ENCODE measurements around the gene GYPC. TPM values are rescaled to one million over a fixed set of nuclear protein-coding genes. Genes with fewer than 3 reads are reported as not detected.

Gene GYPC
- total RNA-seq, 2 experiments from 2014 or later: 148 to 157 TPM

DNA sequence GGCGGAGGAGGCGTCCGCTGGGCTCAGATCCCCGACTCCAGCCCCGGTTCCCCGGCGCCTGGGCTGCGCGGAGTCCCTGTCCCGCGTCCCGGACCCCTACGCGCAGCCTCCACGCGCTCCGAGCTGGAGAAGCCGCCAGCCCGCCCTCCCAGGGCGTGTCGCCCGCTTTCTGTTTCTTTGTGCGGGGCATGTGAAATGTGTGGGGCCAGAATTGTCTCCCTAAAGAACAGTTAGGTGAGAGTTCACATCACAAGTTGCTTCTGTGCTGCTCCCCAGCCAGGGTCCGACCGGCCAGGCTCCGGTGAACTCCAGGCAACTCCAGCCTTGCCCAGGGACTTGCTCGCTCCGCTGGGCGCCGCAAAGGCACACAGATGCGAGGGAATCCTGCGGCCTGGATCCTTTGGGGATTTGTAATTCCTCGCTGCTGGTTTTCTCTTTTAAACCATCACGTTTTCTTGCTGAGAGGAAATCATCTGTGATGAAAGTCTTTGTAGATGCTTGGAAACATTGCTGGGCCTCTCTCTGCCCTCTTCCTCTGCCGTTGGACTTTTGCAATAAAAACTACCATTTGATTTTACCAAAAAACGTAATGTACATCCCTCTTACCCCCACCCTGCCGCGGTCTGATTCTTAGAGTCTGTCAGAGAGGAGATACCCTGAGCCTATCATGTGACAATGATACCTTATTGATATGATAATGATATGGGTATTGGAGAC, 631 bp downstream of the GYPC start:
- Mint-ChIP-seq H3K4me3 (peak overlapping the region; percentile 100), H3K9me3 (no peaks in the 10 kb centered on the region), H3K36me3 (ENCODE audit: low read depth) (peaks cover 38% of the 10 kb centered on the region), H3K27ac (peak overlapping the region; percentile 98), H3K27me3 (no peaks in the 10 kb centered on the region), H3K4me1 (ENCODE audit: low read depth) (peaks cover 66% of the 10 kb centered on the region)
- peak in 10 of 14 experiments; percentile 30 to 61 (median 42) for DNase-seq
- intact Hi-C loops (cut with DNase I, micrococcal nuclease): loop anchor here (1.0 to 10.0 kb wide), 7 partner anchors 106 to 1668 kb away; no protein-coding TSS in a partner anchor
- Histone ChIP-seq H3K4me3 (ENCODE audit: low read length) (peak overlapping the region; percentile 86), H3K4me1 (ENCODE audit: insufficient read depth, low read length) (peaks cover 54% of the 10 kb centered on the region), H3K27ac (ENCODE audit: low read depth in 1 of 2, low read length in 2 of 2) (peak overlapping the region; percentile 80 to 81), H3K27me3 (ENCODE audit: control insufficient read depth in 1 of 2, insufficient read depth in 2 of 2, low read length in 2 of 2) (no peaks in the 10 kb centered on the region), H3K9me3 (ENCODE audit: control insufficient read depth in 1 of 2, insufficient read depth in 1 of 2, low read length in 2 of 2) (no peaks in the 10 kb centered on the region), H3K36me3 (ENCODE audit: insufficient read depth, low read length) (peaks cover 6% of the 10 kb centered on the region)
- ChIA-PET CTCF (interaction anchor here (0.8 kb wide), 1 partner anchor 129 kb away, joined by 3 read pairs; no protein-coding TSS in a partner anchor), POLR2A (interaction anchor here (0.8 to 1.4 kb wide), 4 partner anchors 21 to 128 kb away, joined by 3 to 10 read pairs (median 4); no protein-coding TSS in a partner anchor)
- peak; percentile 10 for ATAC-seq (ENCODE audit: poor library complexity)
- TF ChIP-seq, protein P1, sequence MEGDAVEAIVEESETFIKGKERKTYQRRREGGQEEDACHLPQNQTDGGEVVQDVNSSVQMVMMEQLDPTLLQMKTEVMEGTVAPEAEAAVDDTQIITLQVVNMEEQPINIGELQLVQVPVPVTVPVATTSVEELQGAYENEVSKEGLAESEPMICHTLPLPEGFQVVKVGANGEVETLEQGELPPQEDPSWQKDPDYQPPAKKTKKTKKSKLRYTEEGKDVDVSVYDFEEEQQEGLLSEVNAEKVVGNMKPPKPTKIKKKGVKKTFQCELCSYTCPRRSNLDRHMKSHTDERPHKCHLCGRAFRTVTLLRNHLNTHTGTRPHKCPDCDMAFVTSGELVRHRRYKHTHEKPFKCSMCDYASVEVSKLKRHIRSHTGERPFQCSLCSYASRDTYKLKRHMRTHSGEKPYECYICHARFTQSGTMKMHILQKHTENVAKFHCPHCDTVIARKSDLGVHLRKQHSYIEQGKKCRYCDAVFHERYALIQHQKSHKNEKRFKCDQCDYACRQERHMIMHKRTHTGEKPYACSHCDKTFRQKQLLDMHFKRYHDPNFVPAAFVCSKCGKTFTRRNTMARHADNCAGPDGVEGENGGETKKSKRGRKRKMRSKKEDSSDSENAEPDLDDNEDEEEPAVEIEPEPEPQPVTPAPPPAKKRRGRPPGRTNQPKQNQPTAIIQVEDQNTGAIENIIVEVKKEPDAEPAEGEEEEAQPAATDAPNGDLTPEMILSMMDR (IDR thresholded peaks at IDR 0.05): no peak

DNA sequence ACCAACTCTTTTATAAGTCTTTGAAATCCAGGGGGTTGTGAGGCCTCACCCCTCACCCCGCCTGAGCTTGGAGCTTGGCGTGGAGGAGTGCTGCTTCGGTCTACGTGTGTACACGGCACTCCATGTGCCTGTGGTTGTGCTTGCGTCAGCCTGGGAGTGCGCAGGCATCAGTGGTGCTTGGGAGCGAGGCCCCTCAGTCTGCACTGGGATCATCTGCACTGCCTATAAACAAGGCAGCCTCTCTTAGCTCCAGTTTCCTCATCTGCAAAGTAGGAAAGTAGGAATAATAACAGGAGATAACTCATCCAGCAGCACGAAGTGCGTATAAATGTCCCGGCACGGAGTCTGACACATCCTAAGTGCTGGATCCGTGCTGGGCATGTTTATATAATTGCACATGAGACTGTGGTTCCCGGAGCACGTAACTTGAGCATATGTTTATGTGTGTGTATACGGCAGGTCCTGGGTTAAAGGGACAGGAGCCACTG, 1.2 kb downstream of the GYPC start:
- intact Hi-C loops (cut with DNase I, micrococcal nuclease): loop anchor here (2.0 to 10.0 kb wide), 6 partner anchors 120 to 1668 kb away; no protein-coding TSS in a partner anchor
- H3K27me3 Mint-ChIP-seq: no peaks in the 10 kb centered on the region
- CTCF ChIA-PET: no interaction called here
- H3K4me3 ChIP-seq (ENCODE audit: low read length): peak overlapping the region; percentile 86
- H3K9me3 ChIP-seq (ENCODE audit: control insufficient read depth in 1 of 2, insufficient read depth in 1 of 2, low read length in 2 of 2): no peaks in the 10 kb centered on the region
- H3K4me1 Mint-ChIP-seq (ENCODE audit: low read depth): peaks cover 72% of the 10 kb centered on the region
- ATAC-seq (ENCODE audit: poor library complexity) (peak; percentile 73), DNase-seq (peak in 11 of 14 experiments; percentile 30 to 80 (median 52))
- peak overlapping the region; percentile 80 to 81 for H3K27ac ChIP-seq (ENCODE audit: low read depth in 1 of 2, low read length in 2 of 2)
- peak overlapping the region; percentile 98 for H3K27ac Mint-ChIP-seq
- peaks cover 6% of the 10 kb centered on the region for H3K36me3 ChIP-seq (ENCODE audit: insufficient read depth, low read length)
- peaks cover 60% of the 10 kb centered on the region for H3K4me1 ChIP-seq (ENCODE audit: insufficient read depth, low read length)
- H3K27me3 ChIP-seq (ENCODE audit: control insufficient read depth in 1 of 2, insufficient read depth in 2 of 2, low read length in 2 of 2): no peaks in the 10 kb centered on the region
- POLR2A ChIA-PET: interaction anchor here (0.8 to 1.5 kb wide), 6 partner anchors 22 to 129 kb away, joined by 3 to 16 read pairs (median 4); no protein-coding TSS in a partner anchor
- TF ChIP-seq, protein P1 (IDR thresholded peaks at IDR 0.05): no peak
- no peaks in the 10 kb centered on the region for H3K9me3 Mint-ChIP-seq
- peaks cover 38% of the 10 kb centered on the region for H3K36me3 Mint-ChIP-seq (ENCODE audit: low read depth)
- peak overlapping the region; percentile 100 for H3K4me3 Mint-ChIP-seq

DNA sequence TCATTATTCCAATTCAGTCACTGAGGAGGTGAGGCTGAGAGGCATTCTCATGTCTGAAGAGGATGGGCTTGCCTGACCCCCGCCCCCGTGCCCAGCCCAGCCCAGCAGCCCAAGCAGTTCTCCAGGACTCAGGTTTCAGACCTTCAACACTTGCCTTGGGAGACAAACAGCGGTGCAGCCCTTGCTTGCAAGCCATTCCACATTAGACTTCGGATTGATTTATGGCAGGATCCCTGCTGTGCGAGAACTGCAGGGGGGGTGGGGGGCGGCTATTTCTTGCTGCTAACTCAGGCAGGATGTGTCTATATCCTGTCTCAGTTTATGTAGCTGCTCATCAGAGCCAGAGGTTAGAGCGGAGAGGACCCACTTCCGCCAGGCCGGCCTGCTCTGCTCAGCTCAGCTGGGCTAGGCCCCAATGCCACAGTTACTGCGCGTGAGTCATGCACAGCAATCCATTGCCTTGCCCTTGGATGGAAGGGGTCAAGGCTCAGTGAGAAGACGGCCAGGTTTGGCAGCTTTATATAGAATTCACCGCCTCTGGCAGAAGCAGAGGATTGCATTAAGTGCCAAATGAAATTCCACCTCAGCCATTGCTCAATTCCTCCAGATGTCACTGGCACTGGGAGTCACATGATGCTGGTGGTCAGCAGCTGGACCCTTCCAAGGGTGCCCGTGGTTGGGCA, 1.8 kb downstream of the GYPC start:
- Mint-ChIP-seq H3K27me3 (no peaks in the 10 kb centered on the region), H3K27ac (peak overlapping the region; percentile 98), H3K4me3 (peak overlapping the region; percentile 100), H3K9me3 (no peaks in the 10 kb centered on the region), H3K36me3 (ENCODE audit: low read depth) (peaks cover 43% of the 10 kb centered on the region), H3K4me1 (ENCODE audit: low read depth) (peaks cover 78% of the 10 kb centered on the region)
- Histone ChIP-seq H3K27ac (ENCODE audit: low read depth in 1 of 2, low read length in 2 of 2) (peak overlapping the region; percentile 80 to 81), H3K36me3 (ENCODE audit: insufficient read depth, low read length) (peaks cover 6% of the 10 kb centered on the region), H3K4me1 (ENCODE audit: insufficient read depth, low read length) (peaks cover 66% of the 10 kb centered on the region), H3K9me3 (ENCODE audit: control insufficient read depth in 1 of 2, insufficient read depth in 1 of 2, low read length in 2 of 2) (no peaks in the 10 kb centered on the region), H3K4me3 (ENCODE audit: low read length) (peak overlapping the region; percentile 86), H3K27me3 (ENCODE audit: control insufficient read depth in 1 of 2, insufficient read depth in 2 of 2, low read length in 2 of 2) (no peaks in the 10 kb centered on the region)
- intact Hi-C loops (cut with DNase I, micrococcal nuclease): loop anchor here (2.0 to 10.0 kb wide), 6 partner anchors 119 to 1667 kb away; no protein-coding TSS in a partner anchor
- CTCF ChIA-PET: no interaction called here
- POLR2A ChIA-PET: interaction anchor here (0.8 to 1.5 kb wide), 6 partner anchors 22 to 130 kb away, joined by 3 to 16 read pairs (median 4); no protein-coding TSS in a partner anchor
- ATAC-seq (ENCODE audit: poor library complexity) (peak; percentile 59), DNase-seq (peak; percentile 50 to 90 (median 74))
- TF ChIP-seq, protein P1 (IDR thresholded peaks at IDR 0.05): no peak

Measured in CD4-positive, alpha-beta T cell (primary cell).